ENCODE data around the gene A2ML1. TPM values are rescaled to one million over a fixed set of nuclear protein-coding genes. Genes with fewer than 3 reads are reported as not detected.
"Not testable (repeated sequence)": the region's sequence is repeated elsewhere in the genome, so short reads cannot be mapped to it uniquely, and the experiment has no call there.

The A2ML1 gene
- total RNA-seq = not detected in 2 replicates

DNA sequence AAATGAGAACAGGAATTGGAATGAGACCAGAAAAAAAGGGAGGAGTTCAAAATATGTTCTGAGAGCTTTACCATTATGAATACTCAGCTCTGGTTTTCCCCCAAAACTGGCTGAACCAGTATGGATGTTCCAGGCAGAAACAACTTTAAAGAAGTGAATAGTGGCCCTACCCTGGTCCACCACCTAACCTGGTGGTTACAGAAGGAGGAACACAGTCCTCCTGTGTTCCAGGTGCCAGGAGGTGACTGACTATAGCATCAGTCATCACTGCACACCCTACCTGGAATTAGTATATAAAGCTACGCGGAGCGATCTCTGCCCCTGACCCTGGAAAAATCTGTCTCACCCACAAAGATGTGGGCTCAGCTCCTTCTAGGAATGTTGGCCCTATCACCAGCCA, at the start of gene A2ML1:
Gene A2ML1, plus strand, starts transcription at position 324 of the 400 bp plus-strand sequence. Its CDS starts 31 bp downstream, at position 355.
- intact Hi-C loops (cut with micrococcal nuclease) = no loop called here

DNA sequence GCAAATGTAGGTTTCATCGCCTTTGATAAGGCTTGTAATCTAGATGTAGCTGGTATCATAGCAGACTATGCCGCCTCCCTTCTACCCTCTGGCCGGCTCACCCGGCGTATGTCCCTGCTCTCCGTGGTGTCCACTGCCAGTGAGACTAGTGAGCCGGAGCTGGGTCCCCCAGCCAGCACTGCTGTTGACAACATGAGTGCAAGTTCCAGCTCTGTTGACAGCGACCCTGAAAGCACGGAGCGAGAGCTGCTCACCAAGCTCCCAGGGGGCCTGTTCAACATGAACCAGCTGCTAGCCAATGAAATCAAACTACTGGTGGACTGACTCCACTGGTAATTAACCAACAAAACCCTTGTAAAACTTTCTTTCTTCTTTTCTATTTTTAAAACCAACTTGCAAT, 49.0 kb upstream of the A2ML1 start:
- intact Hi-C loops (cut with micrococcal nuclease) = no loop called here

DNA sequence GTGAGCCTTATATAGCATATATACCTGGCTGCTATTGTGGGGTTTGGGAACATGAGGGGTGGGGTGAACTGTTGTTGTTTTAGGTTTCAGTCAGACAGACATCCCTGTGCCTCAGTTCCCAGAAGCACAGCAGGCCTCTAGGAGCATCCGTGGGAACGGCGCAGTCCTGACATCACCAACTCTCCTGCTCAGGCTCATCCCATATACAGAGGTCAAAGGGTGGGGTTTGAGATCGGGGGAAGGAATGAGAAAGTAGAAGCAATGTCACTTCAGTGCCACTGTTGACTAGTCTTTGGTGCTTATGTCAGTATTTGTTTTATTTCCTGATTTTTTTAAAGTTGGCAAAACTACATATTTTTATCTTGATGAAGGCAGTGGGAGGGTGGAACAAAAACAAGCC, 43.1 kb upstream of the A2ML1 start:
- intact Hi-C loops (cut with micrococcal nuclease) = no loop called here

DNA sequence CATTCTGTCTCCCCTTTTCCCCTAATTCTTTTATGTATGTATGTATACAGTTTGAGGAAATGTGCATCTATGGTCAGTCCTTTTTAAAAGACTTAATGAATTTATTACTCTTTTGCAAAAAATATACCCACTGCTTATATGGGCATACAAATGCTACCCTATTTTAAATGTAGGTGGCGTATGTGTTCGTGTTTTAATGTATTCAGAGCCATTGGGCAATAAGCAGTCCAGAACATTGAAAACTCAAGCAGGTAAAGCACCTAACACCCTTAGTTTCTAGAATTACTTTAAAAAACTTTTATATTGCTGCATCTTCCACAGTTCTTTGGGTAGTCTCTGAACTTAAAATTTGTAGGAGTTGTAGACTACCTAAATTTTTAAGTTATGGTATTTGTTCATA, 42.6 kb upstream of the A2ML1 start:
- intact Hi-C loops (cut with micrococcal nuclease) = loop anchor here (1.0 kb wide), 1 partner anchor 269 kb away; no protein-coding TSS in a partner anchor

DNA sequence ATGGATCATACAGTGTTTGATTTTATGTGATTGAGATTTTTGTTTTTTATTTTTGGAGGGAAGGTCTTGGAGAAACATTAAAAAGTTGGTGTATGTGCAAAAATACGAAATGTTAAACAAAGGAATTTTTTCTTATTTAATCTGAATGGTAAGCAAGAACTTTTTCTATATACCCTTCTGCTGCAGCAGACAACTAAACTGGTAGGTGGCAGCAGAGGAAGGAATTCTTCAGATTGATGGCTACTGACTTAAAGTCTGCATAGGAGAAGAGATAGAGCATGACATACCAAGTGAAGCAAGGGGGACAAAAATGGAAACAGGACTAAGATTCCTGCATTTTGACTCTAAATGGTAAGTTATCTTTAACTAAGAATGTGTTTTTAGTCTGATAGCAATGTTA, 42.0 kb upstream of the A2ML1 start:
- intact Hi-C loops (cut with micrococcal nuclease) = loop anchor here (1.0 kb wide), 1 partner anchor 269 kb away; no protein-coding TSS in a partner anchor

DNA sequence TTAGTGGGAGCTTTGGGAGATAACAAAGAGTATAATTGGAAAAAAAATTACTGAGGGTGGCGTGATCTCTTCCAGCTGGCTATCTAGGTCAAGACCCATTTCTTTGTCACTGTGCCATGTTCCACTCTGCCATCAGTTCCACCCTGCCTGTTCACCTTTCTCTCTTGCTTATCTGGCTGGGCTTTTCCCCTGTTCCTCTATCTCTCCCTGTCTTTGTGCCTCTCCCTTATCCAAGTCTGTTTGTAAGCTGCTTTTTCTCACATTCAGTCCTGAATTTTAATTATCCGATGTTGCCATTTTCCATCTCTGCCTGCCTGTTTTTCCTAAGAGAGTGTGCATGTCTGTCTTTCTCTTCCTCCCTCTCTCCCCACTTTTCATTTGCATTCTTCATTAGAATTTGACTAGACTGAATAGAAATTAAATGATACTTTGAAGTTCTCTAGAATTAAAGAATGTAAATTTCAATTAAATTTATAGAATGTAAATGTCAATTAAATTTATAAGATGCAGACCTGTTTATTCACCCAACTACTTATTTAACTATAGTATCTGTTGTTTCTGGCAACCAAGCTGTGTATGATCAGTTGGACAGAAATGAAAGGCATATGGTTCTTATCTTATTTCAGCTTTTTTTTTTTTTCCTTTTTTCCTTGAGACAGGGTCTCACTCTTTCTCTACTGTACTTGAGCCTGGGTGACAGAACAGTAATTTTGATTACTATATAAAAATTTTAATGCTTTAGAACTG, 40.9 kb upstream of the A2ML1 start:
- intact Hi-C loops (cut with micrococcal nuclease) = no loop called here

DNA sequence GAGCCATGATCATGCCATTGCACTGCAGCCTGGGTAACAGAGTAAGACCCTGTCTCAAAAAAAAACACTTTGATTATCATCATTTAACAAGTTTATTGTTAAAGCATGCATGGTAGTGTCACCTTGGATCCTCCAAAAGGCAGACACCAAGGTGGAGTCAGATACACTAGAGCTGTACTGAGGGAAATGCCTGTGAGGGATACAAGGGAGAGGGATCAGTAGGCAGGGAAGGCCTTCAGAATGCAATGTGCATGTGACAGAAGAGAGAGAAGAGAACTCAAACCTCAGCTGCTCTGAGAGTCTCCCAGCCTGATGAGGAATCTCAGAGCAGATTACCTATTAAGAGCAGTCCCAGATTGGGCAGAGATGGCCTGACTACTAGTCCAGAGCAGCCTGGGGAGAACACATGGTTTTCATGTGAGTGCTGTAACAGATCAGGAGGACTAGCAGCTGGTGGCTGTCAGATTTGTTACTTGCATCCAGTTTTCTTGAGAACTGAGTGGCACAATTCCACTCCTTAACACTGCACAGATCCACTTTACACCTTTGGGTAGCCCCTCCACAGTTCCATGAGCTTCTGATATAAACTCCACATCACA, 38.0 kb upstream of the A2ML1 start:
- intact Hi-C loops (cut with micrococcal nuclease) = no loop called here

DNA sequence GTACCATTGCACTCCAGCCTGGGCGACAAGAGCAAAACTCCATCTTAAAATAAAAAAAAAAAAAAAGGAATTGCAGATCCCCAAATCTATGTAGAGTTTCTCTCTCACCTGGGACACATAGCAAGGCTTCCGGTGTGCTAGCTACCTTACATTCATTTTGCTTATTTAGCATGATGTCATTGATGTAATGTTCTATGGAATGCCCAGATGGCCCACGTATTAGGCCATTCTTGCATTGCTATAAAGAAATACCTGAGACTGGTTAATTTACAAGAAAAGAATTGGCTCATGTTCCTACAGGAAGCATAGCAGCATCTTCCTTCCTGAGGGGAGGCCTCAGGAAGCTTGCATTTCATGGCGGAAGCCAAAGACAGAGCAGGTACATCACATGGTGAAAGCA, 36.9 kb upstream of the A2ML1 start:
- intact Hi-C loops (cut with micrococcal nuclease) = no loop called here

DNA sequence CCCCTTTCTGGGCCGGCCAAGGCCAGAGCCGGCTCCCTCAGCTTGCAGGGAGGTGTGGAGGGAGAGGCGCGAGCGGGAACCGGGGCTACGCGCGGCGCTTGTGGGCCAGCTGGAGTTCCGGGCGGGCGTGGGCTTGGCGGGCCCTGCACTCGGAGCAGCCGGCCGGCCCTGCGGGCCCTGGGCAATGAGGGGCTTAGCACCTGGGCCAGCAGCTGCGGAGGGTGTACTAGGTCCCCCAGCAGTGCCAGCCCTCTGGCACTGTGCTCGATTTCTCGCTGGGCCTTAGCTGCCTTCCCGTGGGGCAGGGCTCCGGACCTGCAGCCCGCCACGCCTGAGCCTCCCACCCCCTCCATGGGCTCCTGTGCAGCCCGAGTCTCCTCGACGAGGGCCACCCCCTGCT, 35.2 kb upstream of the A2ML1 start:
- intact Hi-C loops (cut with micrococcal nuclease) = not testable (repeated sequence)

DNA sequence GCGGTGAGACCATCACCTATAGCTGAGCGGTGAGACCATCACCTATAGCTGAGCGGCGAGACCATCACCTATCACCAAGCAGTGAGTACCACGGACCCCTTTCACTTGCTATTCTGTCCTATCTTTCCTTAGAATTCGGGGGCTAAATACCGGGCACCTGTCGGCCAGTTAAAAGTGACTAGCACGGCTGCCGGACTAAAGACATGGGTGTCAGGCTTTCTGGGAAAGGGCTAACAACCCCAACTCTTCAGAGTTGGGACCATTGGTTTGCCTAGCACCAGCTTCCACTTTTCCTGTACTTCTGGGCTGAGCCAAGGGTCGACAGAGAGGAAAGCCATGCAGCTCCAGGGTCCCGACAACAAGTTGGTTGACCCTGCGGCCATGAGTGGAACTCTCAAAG, 33.7 kb upstream of the A2ML1 start:
- intact Hi-C loops (cut with micrococcal nuclease) = not testable (repeated sequence)

DNA sequence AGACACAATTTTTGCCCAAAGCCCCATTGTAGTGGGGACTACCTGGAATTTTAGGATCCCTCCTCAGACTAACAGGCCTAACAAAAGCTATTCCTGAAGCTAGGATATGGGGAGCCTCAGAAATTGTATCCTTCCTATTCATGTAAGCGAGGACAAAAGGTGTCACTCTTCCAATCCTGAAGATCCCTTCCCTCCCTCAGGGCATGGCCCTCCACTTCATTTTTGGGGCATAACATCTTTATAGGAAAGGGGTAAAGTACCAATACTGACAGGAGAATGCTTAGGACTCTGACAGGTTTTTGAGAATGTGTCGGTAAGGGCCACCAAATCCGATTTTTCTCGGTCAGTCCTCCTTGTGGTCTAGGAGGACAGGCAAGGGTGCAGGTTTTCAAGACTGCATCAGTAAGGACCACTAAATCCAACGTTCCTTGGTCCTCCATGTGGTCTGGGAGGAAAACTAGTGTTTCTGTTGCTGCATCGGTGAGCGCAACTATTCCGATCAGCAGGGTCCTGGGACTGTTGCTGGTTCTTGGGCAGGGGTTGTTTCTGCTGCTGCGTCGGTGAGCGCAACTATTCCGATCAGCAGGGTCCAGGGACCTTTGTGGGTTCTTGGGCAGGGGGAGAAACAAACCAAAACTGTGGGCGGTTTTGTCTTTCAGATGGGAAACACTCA, 32.9 kb upstream of the A2ML1 start:
- intact Hi-C loops (cut with micrococcal nuclease) = not testable (repeated sequence)

DNA sequence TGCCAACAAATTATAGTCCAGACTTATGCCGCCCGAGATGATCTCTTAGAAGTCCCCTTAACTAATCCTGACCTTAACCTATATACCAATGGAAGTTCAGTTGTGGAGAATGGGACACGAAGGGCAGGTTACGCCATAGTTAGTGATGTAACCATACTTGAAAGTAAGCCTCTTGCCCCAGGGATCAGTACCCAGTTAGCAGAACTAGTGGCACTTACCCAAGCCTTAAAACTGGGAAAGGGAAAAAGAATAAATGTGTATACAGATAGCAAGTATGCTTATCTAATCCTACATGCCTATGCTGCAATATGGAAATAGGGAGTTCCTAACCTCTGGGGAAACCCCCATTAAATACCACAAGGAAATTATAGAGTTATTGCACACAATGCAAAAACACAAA, 29.2 kb upstream of the A2ML1 start:
- intact Hi-C loops (cut with micrococcal nuclease) = not testable (repeated sequence)

DNA sequence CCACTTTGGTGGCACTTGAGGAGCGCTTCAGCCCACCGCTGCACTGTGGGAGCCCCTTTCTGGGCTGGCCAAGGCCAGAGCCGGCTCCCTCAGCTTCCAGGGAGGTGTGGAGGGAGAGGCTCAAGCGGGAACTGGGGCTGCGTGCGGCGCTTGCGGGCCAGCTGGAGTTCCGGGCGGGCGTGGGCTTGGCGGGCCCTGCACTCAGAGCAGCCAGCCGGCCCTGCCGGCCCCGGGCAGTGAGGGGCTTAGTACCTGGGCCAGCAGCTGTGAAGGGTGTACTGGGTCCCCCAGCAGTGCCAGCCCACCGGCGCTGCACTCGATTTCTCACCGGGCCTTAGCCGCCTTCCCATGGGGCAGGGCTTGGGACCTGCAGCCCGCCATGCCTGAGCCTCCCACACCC, 27.8 kb upstream of the A2ML1 start:
- intact Hi-C loops (cut with micrococcal nuclease) = not testable (repeated sequence)

DNA sequence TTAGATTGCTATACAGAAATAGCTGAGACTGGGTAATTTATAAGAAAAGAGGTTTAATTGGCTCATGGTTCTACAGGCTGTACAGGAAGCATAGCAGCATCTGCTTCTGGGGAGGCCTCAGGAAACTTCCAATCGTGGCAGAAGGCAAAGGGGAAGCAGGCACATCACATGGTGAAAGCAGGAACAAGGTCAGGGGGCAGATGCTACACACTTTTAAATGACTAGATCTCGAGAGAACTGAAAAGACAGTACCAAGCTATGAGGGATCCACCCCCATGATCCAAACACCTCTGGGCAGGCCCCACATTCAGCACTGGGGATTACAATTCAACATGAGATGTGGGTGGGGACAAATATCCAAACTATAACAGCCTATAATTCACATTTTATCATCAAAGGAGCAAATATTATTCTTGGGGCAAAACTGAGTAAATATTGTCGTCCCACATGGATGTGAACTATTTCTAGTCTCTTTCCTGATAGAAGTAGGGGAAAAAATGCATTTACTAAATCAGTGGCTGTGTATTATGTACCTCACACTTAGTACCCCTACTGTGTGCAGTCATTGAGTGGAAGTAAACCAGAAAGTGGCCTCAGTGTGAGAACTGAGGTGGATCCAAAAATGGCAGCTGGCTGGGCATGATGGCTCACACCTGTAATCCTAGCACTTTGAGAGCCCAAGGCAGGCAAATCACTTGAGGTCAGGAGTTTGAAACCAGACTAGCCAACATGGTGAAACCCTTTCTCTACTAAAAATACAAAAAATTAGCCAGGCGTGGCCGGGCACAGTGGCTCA, 25.4 kb upstream of the A2ML1 start:
- intact Hi-C loops (cut with micrococcal nuclease) = no loop called here

DNA sequence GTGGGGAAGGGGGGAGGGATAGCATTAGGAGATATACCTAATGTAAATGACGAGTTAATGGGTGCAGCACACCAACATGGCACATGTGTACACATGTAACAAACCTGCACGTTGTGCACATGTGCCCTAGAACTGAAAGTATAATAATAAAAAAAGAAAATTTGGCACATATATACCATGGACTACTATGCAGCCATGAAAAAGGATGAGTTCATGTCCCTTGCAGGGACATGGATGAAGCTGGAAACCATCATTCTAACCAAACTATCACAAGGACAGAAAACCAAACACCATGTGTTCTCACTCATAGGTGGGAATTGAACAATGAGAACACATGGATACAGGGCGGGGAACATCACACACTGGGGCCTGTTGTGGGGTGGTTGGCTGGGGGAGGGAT, 21.2 kb upstream of the A2ML1 start:
- intact Hi-C loops (cut with micrococcal nuclease) = not testable (repeated sequence)

DNA sequence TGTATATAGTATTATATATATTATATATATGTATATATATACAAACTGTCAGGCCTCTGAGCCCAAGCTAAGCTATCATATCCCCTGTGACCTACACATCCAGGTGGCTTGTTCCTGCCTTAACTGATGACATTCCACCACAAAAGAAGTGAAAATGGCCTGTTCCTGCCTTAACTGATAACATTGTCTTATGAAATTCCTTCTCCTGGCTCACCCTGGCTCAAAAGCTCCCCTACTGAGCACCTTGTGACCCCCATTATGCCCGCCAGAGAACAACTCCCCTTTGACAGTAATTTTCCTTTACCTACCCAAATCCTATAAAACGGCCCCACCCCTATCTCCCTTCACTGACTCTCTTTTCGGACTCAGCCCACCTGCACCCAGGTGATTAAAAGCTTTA, 17.6 kb upstream of the A2ML1 start:
- intact Hi-C loops (cut with micrococcal nuclease) = not testable (repeated sequence)

DNA sequence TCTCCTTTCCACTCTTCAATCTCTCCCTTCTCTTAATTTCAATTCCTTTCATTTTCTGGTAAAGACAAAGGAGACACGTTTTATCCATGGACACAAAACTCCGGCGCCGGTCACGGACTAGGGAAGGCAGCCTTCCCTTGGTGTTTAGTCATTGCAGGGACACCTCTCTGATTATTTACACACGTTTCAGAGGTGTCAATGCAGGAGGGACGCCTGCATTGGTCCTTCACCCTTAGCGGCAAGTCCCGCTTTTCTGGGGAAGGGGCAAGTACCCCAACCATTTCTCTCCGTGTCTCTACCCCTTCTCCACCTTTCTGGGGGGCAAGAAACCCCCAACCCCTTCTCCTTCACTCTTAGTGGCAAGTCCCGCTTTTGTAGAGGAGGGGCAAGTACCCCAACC, 16.9 kb upstream of the A2ML1 start:
- intact Hi-C loops (cut with micrococcal nuclease) = not testable (repeated sequence)

DNA sequence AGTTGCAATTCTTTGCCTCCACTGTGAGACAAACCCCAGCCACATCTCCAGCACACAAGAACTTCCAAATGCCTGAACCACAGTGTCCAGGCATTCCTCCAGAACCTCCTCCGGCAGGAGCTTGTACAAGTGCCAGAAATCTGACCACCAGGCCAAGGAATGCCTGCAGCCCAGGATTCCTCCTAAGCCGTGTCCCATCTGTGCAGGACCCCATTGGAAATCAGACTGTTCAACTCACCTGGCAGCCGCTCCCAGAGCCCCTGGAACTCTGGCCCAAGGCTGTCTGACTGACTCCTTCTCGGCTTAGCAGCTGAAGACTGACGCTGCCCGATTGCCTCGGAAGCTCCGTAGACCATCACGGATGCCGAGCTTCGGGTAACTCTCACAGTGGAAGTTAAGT, 15.3 kb upstream of the A2ML1 start:
- intact Hi-C loops (cut with micrococcal nuclease) = not testable (repeated sequence)

DNA sequence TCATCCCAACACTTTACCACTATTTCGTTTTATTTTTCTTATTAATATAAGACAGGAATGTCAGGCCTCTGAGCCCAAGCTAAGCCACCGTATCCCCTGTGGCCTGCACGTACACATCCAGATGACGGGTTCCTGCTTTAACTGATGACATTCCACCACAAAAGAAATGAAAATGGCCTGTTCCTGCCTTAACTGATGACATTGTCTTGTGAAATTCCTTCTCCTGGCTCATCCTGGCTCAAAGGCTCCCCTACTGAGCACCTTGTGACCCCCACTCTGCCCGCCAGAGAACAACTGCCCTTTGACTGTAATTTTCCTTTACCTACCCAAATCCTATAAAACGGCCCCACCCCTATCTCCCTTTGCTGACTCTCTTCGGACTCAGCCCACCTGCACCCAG, 12.3 kb upstream of the A2ML1 start:
- intact Hi-C loops (cut with micrococcal nuclease) = not testable (repeated sequence)

DNA sequence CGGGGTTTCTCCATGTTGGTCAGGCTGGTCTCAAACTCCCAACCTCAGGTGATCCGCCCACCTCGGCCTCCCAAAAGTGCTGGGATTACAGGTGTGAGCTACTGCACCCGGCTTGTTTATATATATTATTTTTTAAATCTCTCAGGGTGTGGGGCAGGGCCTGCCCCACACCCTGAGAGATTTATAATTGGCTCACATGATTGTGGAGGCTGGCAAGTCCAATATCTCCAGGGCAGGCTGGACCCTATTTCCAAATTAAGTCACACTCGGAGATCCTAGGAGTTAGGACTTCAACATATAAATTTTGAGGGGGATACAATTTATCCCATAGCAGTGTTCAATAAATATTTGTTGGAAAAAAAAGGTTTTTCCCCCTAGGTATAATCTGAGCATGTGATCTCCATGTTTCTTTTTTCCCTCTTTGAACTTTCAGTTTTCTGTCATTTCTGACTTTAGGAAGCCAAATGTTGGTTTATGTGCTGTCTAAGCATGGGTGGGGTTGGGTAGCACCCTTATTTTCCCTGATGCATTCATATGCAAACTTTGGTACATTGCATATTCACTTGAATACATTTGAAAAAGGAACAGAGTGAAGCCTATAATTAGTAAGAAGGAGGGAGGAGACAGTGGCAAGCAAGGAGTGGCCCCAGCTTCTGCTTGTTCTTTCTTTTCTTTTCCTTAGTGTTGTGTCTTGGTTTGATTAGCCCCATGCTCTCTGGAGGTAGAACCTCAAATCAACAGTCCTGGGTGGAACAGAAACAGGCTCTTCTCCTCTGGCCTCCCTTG, 8.7 kb upstream of the A2ML1 start:
- intact Hi-C loops (cut with micrococcal nuclease) = no loop called here

All from T-helper 2 cell treated with Interferon-gamma antibody and Interleukin-4, amounts not matched to agents 100 ng/mL and 5 ng/mL, for 36 hours (primary cell).